Prostate gland (tissue), 2 donors: ENCODE data around the gene C12orf60. TPM values are rescaled to one million over a fixed set of nuclear protein-coding genes. Genes with fewer than 3 reads are reported as not detected.
A peak's percentile ranks its signal among the peaks of the same experiment; 100 is the strongest.

ENCODE experiments used
- DNase-seq: peaks from one replicate; pipeline ENCODE4 v3.0.0-alpha.2; 2019; ENCODE audit warnings: low spot score
- H3K27ac ChIP-seq, 2 donors: fragments of 200-600 bp; sonication (generic); 2 replicates each; pipeline ENCODE4 v1.5.1; 2017 to 2019
- H3K27me3 ChIP-seq: fragments of 200-600 bp; sonication (generic); replicated peaks from 2 replicates; pipeline ENCODE4 v1.5.1; 2019; ENCODE audit not compliant: insufficient read depth
- H3K36me3 ChIP-seq, 2 donors: fragments of 200-600 bp; sonication (generic); 1 replicate in 1 of 2; 2 replicates in 1 of 2; pipeline versions ENCODE4 v1.5.1 to v1.8.1; 2017 to 2019
- H3K4me1 ChIP-seq: fragments of 200-600 bp; sonication (generic); replicated peaks from 2 replicates; pipeline ENCODE4 v1.5.1; 2019
- H3K4me3 ChIP-seq, 2 donors: fragments of 200-600 bp; sonication (generic); 2 replicates each; pipeline ENCODE4 v1.5.1; 2017 to 2019
- H3K9me3 ChIP-seq: fragments of 200-600 bp; sonication (generic); 2 replicates; pipeline ENCODE4 v1.5.1; 2017
- CTCF ChIP-seq, 4 experiments: fragments of 200-600 bp in 2 of 4; fragments of 450-650 bp in 2 of 4; sonication (generic) in 2 of 4; IDR thresholded peaks; 1 replicate in 3 of 4; 2 replicates in 1 of 4; pipeline ENCODE4 v1.5.1; 2016 to 2019; ENCODE audit warnings: antibody characterized with exemption in 4 of 4, mild to moderate bottlenecking in 2 of 4, moderate library complexity in 2 of 4
- POLR2A ChIP-seq: fragments of 450-650 bp; IDR thresholded peaks from one replicate; pipeline ENCODE4 v1.6.1; 2016; ENCODE audit warnings: antibody characterized with exemption, mild to moderate bottlenecking
- POLR2AphosphoS5 ChIP-seq: sonication (generic); formaldehyde crosslinking; IDR thresholded peaks from one replicate; pipeline ENCODE4 v1.6.1; 2017; ENCODE audit warnings: antibody characterized with exemption
- WGBS: methylation state at CpG from one replicate; pipeline ENCODE4 v1.1.5; 2018; 5-methylcytosine and 5-hydroxymethylcytosine counted together
- intact Hi-C: fragments of 100-400 bp; cut with DNase I; formaldehyde crosslinking; loops from one replicate; pipeline ENCODE4 v1.14.2; 2022
- total RNA-seq, 2 donors: library from RNA; depleted of rRNA; stranded (reverse); fragments of >200 nt; gene quantifications; one replicate each; pipeline ENCODE4 v1.1.0, GENCODE V29; 2016

The C12orf60 gene
- total RNA-seq, 2 donors from 2014 or later, result 2.0 to 2.6 TPM

GRCh38 chr12:14845350-14845750 lies 41.9 kb downstream of the C12orf60 start:
- Histone ChIP-seq H3K9me3 (no peaks in the 10 kb centered on the region), H3K4me3 (no peak overlapping the region), H3K27me3 (no peaks in the 10 kb centered on the region), H3K27ac (peak overlapping the region; percentile 45 to 52), H3K4me1 (peaks cover 8% of the 10 kb centered on the region), H3K36me3 (no peaks in the 10 kb centered on the region)
- 10% methylated on average over 3 of the region's 3 CpGs for WGBS
- DNase-seq, result peak; percentile 40
- TF ChIP-seq CTCF (IDR thresholded peaks at IDR 0.05), result peak; percentile 56 to 88 (median 78)
- no peak for TF ChIP-seq POLR2A
- TF ChIP-seq POLR2AphosphoS5, result peak; percentile 44
- intact Hi-C loops, result loop anchor here (1.0 to 10.0 kb wide), 5 partner anchors 47 to 429 kb away; partner anchors contain the start of gene RERG

- Histone ChIP-seq H3K9me3 (no peaks in the 10 kb centered on the region), H3K27ac (peak overlapping the region; percentile 45 to 52), H3K4me1 (peaks cover 7% of the 10 kb centered on the region), H3K36me3 (no peaks in the 10 kb centered on the region), H3K27me3 (no peaks in the 10 kb centered on the region), H3K4me3 (no peak overlapping the region)
- no peak for TF ChIP-seq CTCF (IDR thresholded peaks at IDR 0.05)
- no peak for TF ChIP-seq POLR2A
- no peak for TF ChIP-seq POLR2AphosphoS5
- 31% methylated on average over 3 of the region's 3 CpGs for WGBS
- intact Hi-C loops, result loop anchor here (5.0 to 10.0 kb wide), 4 partner anchors 46 to 429 kb away; partner anchors contain the start of gene RERG
- no peak for DNase-seq
These were observed 42.6 kb downstream of the C12orf60 start for GRCh38 chr12:14846042-14846587.

- H3K4me1 ChIP-seq, result no peaks in the 10 kb centered on the region
- H3K27ac ChIP-seq, result peak overlapping the region in 1 of 2 donors; percentile 45
- WGBS, result 59% methylated on average over 4 of the region's 4 CpGs
- no peaks in the 10 kb centered on the region for H3K27me3 ChIP-seq
- no peak overlapping the region for H3K4me3 ChIP-seq
- H3K36me3 ChIP-seq, result no peaks in the 10 kb centered on the region
- no peaks in the 10 kb centered on the region for H3K9me3 ChIP-seq
- intact Hi-C loops, result loop anchor here (5.0 to 10.0 kb wide), 4 partner anchors 45 to 428 kb away; partner anchors contain the start of gene RERG
- DNase-seq, result no peak
- TF ChIP-seq POLR2A, result no peak
- TF ChIP-seq POLR2AphosphoS5, result no peak
- TF ChIP-seq CTCF (IDR thresholded peaks at IDR 0.05), result no peak
These were observed 43.6 kb downstream of the C12orf60 start for GRCh38 chr12:14846876-14847580.

GRCh38 chr12:14849661-14850060 lies 46.2 kb downstream of the C12orf60 start:
- peak overlapping the region; percentile 50 to 59 for H3K27ac ChIP-seq
- H3K36me3 ChIP-seq, result no peaks in the 10 kb centered on the region
- no peak for TF ChIP-seq CTCF (IDR thresholded peaks at IDR 0.05)
- TF ChIP-seq POLR2AphosphoS5, result peak; percentile 84
- intact Hi-C loops, result loop anchor here (5.0 to 10.0 kb wide), 4 partner anchors 43 to 425 kb away; partner anchors contain the start of gene RERG
- no peaks in the 10 kb centered on the region for H3K27me3 ChIP-seq
- H3K4me3 ChIP-seq, result no peak overlapping the region
- H3K4me1 ChIP-seq, result no peaks in the 10 kb centered on the region
- DNase-seq, result no peak
- no peaks in the 10 kb centered on the region for H3K9me3 ChIP-seq
- WGBS, result 15% methylated on average over 2 of the region's 2 CpGs
